Measurements from ENCODE around the gene C1orf167. TPM values are rescaled to one million over a fixed set of nuclear protein-coding genes. Genes with fewer than 3 reads are reported as not detected.

The C1orf167 gene
- total and polyA plus RNA-seq, 8 donors = 0.24 to 14.4 (median 0.64) TPM; not detected in 3

GRCh38 chr1:11805422-11806306 lies 43.7 kb downstream of the C1orf167 start, which contains the start of the genes CLCN6 and MTHFR:
CLCN6 (plus strand) TSS chr1:11806191; CDS start chr1:11806263, 72 bp downstream.
MTHFR (minus strand) TSS chr1:11805964; CDS start chr1:11803116, 2,848 bp downstream.
- TF ChIP-seq CTCF (IDR thresholded peaks at IDR 0.05) = no peak

GRCh38 chr1:11806307-11806936 lies 44.4 kb downstream of the C1orf167 start:
- no peak for TF ChIP-seq CTCF (IDR thresholded peaks at IDR 0.05)
- Histone ChIP-seq H3K36me3 (peaks cover 0 to 27% of the 10 kb centered on the region in 2 donors), H3K27me3 (no peaks in the 10 kb centered on the region), H3K4me1 (peaks cover 26 to 74% of the 10 kb centered on the region in 2 donors), H3K4me3 (peak overlapping the region; percentile 86 to 90), H3K27ac (peak overlapping the region; percentile 95 to 99), H3K9me3 (no peaks in the 10 kb centered on the region)
- DNase-seq (no peak), ATAC-seq (peak; percentile 51)
- intact Hi-C loops (cut with DNase I) = no loop called here

More at GRCh38 chr1:11805422-11806306, 43.7 kb downstream of the C1orf167 start, which contains the start of the genes CLCN6 and MTHFR:
- intact Hi-C loops (cut with DNase I) = no loop called here
- H3K4me1 ChIP-seq = peaks cover 26 to 82% of the 10 kb centered on the region in 2 donors
- peak within 1 kb of the TSS; percentile 86 to 90 for H3K4me3 ChIP-seq
- H3K27ac ChIP-seq = peak within 1 kb of the TSS; percentile 95 to 99
- H3K9me3 ChIP-seq = no peaks in the 10 kb centered on the region
- H3K36me3 ChIP-seq = peaks cover 0 to 27% of the 10 kb centered on the region in 2 donors
- ATAC-seq (peak; percentile 86), DNase-seq (peak; percentile 98 to 100 (median 100))
- H3K27me3 ChIP-seq = no peaks in the 10 kb centered on the region

GRCh38 chr1:11807133-11807532 lies 45.1 kb downstream of the C1orf167 start:
- H3K4me1 ChIP-seq = peaks cover 26 to 72% of the 10 kb centered on the region in 2 donors
- H3K27me3 ChIP-seq = no peaks in the 10 kb centered on the region
- TF ChIP-seq CTCF (IDR thresholded peaks at IDR 0.05) = no peak
- H3K4me3 ChIP-seq = peak overlapping the region; percentile 86 to 90
- ATAC-seq (no peak), DNase-seq (no peak)
- intact Hi-C loops (cut with DNase I) = no loop called here
- H3K9me3 ChIP-seq = no peaks in the 10 kb centered on the region
- H3K36me3 ChIP-seq = peaks cover 0 to 34% of the 10 kb centered on the region in 2 donors
- peak overlapping the region; percentile 95 to 99 for H3K27ac ChIP-seq

DNA sequence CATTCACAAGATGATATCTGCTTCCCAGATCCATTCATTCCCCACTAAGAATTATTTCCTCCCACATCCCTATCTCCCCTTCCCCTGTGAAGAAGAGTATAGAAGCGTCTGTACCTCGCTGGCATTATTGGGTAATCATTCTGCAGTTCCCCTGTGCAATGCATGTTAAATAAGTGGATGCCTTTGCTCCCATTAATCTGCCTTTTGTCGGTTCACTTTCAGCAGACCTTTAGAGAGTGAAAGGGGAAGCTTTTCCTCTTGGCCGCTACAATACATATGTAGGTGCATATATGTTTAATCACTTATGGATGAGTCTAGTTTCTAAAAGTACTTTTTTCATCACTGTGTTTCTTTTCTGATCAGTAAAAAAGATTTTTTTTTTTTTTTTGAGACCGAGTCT lies 51.0 kb downstream of the C1orf167 start:
- Histone ChIP-seq H3K4me3 (no peak overlapping the region), H3K36me3 (peaks cover 0 to 80% of the 10 kb centered on the region in 2 donors), H3K4me1 (peaks cover 0 to 55% of the 10 kb centered on the region in 2 donors), H3K27me3 (no peaks in the 10 kb centered on the region), H3K27ac (no peak overlapping the region), H3K9me3 (no peaks in the 10 kb centered on the region)
- DNase-seq (no peak), ATAC-seq (no peak)
- intact Hi-C loops (cut with DNase I) = no loop called here
- TF ChIP-seq CTCF (IDR thresholded peaks at IDR 0.05) = no peak

GRCh38 chr1:11817192-11817591 lies 55.2 kb downstream of the C1orf167 start:
- no peak for TF ChIP-seq CTCF (IDR thresholded peaks at IDR 0.05)
- Histone ChIP-seq H3K36me3 (peaks cover 0 to 86% of the 10 kb centered on the region in 2 donors), H3K27me3 (no peaks in the 10 kb centered on the region), H3K4me3 (no peak overlapping the region), H3K4me1 (peaks cover 0 to 30% of the 10 kb centered on the region in 2 donors), H3K9me3 (no peaks in the 10 kb centered on the region), H3K27ac (no peak overlapping the region)
- no peak for ATAC-seq
- no peak for DNase-seq
- intact Hi-C loops (cut with DNase I) = no loop called here
